ENCODE measurements around the gene SMPD3. TPM values are rescaled to one million over a fixed set of nuclear protein-coding genes. Genes with fewer than 3 reads are reported as not detected.

The SMPD3 gene
- total RNA-seq, 4 donors from 2014 or later = 0.33 to 2.4 (median 1.3) TPM

- intact Hi-C loops (cut with DNase I) = no loop called here
- Histone ChIP-seq H3K36me3 (no peaks in the 10 kb centered on the region), H3K4me3 (replicated peaks in 1 of 3) (no peak overlapping the region), H3K27ac (no peak overlapping the region), H3K4me1 (peaks cover 12 to 17% of the 10 kb centered on the region in 2 donors), H3K27me3 (no peaks in the 10 kb centered on the region), H3K9me3 (no peaks in the 10 kb centered on the region)
- WGBS, 2 donors = 94 to 97% methylated on average over 40 of the region's 40 CpGs
- no peak for DNase-seq
- no peak for TF ChIP-seq POLR2A (IDR thresholded peaks at IDR 0.05)
- no peak for TF ChIP-seq CTCF (IDR thresholded peaks at IDR 0.05)
These were observed 76.5 kb downstream of the SMPD3 start for GRCh38 chr16:68371706-68372380.

- no peak for DNase-seq
- 88 to 97% methylated on average over 14 to 27 of the region's 27 CpGs for WGBS, 2 donors
These were observed 77.0 kb downstream of the SMPD3 start for GRCh38 chr16:68371276-68371651.

GRCh38 chr16:68370581-68371275, 77.6 kb downstream of the SMPD3 start:
- 90 to 92% methylated on average over 24 to 27 of the region's 32 CpGs for WGBS, 2 donors
- intact Hi-C loops (cut with DNase I) = no loop called here
- DNase-seq = no peak
- no peaks in the 10 kb centered on the region for H3K36me3 ChIP-seq
- H3K4me1 ChIP-seq = peaks cover 12 to 20% of the 10 kb centered on the region in 2 donors
- no peak for TF ChIP-seq CTCF (IDR thresholded peaks at IDR 0.05)
- TF ChIP-seq POLR2A (IDR thresholded peaks at IDR 0.05) = no peak
- H3K27me3 ChIP-seq = no peaks in the 10 kb centered on the region
- H3K9me3 ChIP-seq = no peaks in the 10 kb centered on the region
- no peak overlapping the region for H3K4me3 ChIP-seq (replicated peaks in 1 of 3)
- no peak overlapping the region for H3K27ac ChIP-seq

More at GRCh38 chr16:68371276-68371651, 77.0 kb downstream of the SMPD3 start:
- Histone ChIP-seq H3K27ac (no peak overlapping the region), H3K4me3 (replicated peaks in 1 of 3) (no peak overlapping the region), H3K4me1 (peaks cover 12 to 20% of the 10 kb centered on the region in 2 donors), H3K27me3 (no peaks in the 10 kb centered on the region), H3K36me3 (no peaks in the 10 kb centered on the region), H3K9me3 (no peaks in the 10 kb centered on the region)
- no peak for TF ChIP-seq CTCF (IDR thresholded peaks at IDR 0.05)
- TF ChIP-seq POLR2A (IDR thresholded peaks at IDR 0.05) = no peak
- intact Hi-C loops (cut with DNase I) = no loop called here

- no peak for DNase-seq
- Histone ChIP-seq H3K27ac (no peak overlapping the region), H3K4me3 (replicated peaks in 1 of 3) (no peak overlapping the region), H3K27me3 (no peaks in the 10 kb centered on the region), H3K4me1 (peaks cover 12 to 20% of the 10 kb centered on the region in 2 donors), H3K36me3 (no peaks in the 10 kb centered on the region), H3K9me3 (no peaks in the 10 kb centered on the region)
- TF ChIP-seq CTCF (IDR thresholded peaks at IDR 0.05) = no peak
- TF ChIP-seq POLR2A (IDR thresholded peaks at IDR 0.05) = no peak
- WGBS, 2 donors = 90 to 91% methylated on average over 22 to 23 of the region's 23 CpGs
- intact Hi-C loops (cut with DNase I) = no loop called here
These were observed 78.4 kb downstream of the SMPD3 start for GRCh38 chr16:68369697-68370580.
